Measurements from ENCODE around the gene DUSP16. TPM values are rescaled to one million over a fixed set of nuclear protein-coding genes. Genes with fewer than 3 reads are reported as not detected.

The DUSP16 gene
- total RNA-seq, 1 donor from 2014 or later, result 2.0 TPM

DNA sequence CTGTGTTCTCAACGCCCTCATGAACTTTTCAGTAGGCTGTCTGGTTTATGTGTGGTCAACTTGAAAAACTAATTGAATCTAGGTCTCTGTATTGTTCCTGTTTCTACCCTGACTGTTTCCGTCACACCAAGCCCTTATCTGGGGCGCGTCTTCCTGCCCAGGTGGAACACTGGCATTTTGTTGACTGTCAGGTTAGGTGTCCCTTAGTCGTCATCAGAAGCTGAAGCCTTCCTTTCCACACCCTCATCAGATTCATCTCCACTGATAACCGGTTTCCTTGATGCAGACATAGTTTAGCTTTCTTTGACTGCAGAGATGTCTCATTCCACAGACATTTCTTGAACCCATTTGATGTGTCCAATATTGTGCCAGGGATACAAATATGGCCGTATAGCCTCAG, 96.5 kb downstream of the DUSP16 start:
- intact Hi-C loops (cut with micrococcal nuclease), result no loop called here
- ATAC-seq (ENCODE audit: low read depth), result no peak
- DNase-seq, result no peak
- peaks cover 76% of the 10 kb centered on the region for H3K36me3 Mint-ChIP-seq (ENCODE audit: low read depth)
- no peak overlapping the region for H3K27ac Mint-ChIP-seq
- no peaks in the 10 kb centered on the region for H3K27me3 Mint-ChIP-seq
- H3K9me3 Mint-ChIP-seq, result no peaks in the 10 kb centered on the region
- TF ChIP-seq CTCF (IDR thresholded peaks at IDR 0.05), result no peak
- H3K4me1 Mint-ChIP-seq, result peaks cover 16% of the 10 kb centered on the region
- ChIA-PET CTCF (interaction anchor here (1.1 kb wide), 1 partner anchor 271 kb away, joined by 4 read pairs; no protein-coding TSS in a partner anchor), POLR2A (no interaction called here)
- no peak overlapping the region for H3K4me3 Mint-ChIP-seq

- no peak for ATAC-seq (ENCODE audit: low read depth)
- DNase-seq, result no peak
- CTCF ChIA-PET, result no interaction called here
- Mint-ChIP-seq H3K4me3 (no peak overlapping the region), H3K36me3 (ENCODE audit: low read depth) (peaks cover 69% of the 10 kb centered on the region), H3K9me3 (no peaks in the 10 kb centered on the region), H3K27me3 (no peaks in the 10 kb centered on the region), H3K4me1 (peaks cover 10% of the 10 kb centered on the region), H3K27ac (peak overlapping the region; percentile 18)
- intact Hi-C loops (cut with micrococcal nuclease), result no loop called here
- TF ChIP-seq CTCF (IDR thresholded peaks at IDR 0.05), result no peak
- POLR2A ChIA-PET, result no interaction called here
Measured at GRCh38 chr12:12465522-12465921, 97.1 kb downstream of the DUSP16 start.

GRCh38 chr12:12461923-12462315, 100.7 kb downstream of the DUSP16 start:
- no peak for TF ChIP-seq CTCF (IDR thresholded peaks at IDR 0.05)
- DNase-seq (no peak), ATAC-seq (ENCODE audit: low read depth) (no peak)
- ChIA-PET POLR2A (no interaction called here), CTCF (interaction anchor here (1.2 kb wide), 1 partner anchor 276 kb away, joined by 3 read pairs; no protein-coding TSS in a partner anchor)
- no peaks in the 10 kb centered on the region for H3K27me3 Mint-ChIP-seq
- H3K4me1 Mint-ChIP-seq, result peaks cover 5% of the 10 kb centered on the region
- H3K36me3 Mint-ChIP-seq (ENCODE audit: low read depth), result peaks cover 37% of the 10 kb centered on the region
- no peaks in the 10 kb centered on the region for H3K9me3 Mint-ChIP-seq
- intact Hi-C loops (cut with micrococcal nuclease), result no loop called here
- H3K27ac Mint-ChIP-seq, result no peak overlapping the region
- no peak overlapping the region for H3K4me3 Mint-ChIP-seq

DNA sequence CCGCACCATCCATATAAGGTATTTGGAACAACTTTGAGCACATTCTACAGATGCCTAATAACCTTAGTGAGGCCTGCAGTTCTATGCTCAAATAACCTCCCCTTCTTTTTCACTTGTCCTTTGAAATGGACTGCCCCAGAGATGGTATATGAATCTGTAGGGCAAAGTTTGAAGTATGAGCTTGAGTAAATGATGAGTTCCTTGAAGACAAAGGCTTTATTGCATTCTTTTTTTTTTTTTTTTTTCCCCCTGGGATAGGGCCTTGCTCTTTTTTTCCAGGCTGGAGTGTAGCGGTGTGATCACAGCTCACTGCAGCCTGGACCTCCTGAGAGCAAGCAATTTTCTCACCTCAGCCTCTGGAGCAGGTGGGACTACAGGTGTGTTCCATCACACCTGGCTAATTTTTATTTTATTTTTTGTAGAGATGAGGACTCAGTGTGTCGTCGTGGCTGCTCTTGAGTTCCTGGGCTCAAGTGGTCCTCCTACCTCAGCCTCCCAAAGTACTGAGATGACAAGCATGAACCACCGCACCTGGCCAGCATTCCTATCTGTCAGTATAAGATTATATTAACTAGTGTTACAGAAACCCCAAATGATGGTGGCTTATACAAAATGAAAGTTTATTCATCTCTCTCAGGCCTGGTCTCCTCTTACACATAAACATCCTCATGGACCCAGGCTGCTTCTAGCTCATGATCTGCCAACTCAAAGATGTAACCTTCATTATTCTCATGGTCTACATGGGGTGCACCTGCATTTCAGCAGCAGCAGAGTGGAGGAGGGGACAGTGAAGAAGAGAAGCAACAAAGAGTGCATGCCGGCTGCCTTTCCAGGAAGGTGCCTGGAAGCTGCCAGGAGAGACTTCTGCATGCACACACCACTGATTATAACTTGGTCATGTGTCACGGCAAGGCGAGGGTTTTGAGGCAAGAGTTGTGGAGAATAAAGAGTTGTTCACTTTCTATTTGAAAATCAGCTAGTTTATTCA, 101.4 kb downstream of the DUSP16 start:
- ChIA-PET CTCF (interaction anchor here (1.2 kb wide), 1 partner anchor 276 kb away, joined by 3 read pairs; no protein-coding TSS in a partner anchor), POLR2A (interaction anchor here (0.6 kb wide), 1 partner anchor 25 kb away, joined by 6 read pairs; no protein-coding TSS in a partner anchor)
- ATAC-seq (ENCODE audit: low read depth), result no peak
- Mint-ChIP-seq H3K4me1 (peaks cover 5% of the 10 kb centered on the region), H3K36me3 (ENCODE audit: low read depth) (peaks cover 33% of the 10 kb centered on the region), H3K27me3 (no peaks in the 10 kb centered on the region), H3K9me3 (no peaks in the 10 kb centered on the region), H3K4me3 (no peak overlapping the region), H3K27ac (no peak overlapping the region)
- intact Hi-C loops (cut with micrococcal nuclease), result no loop called here
- TF ChIP-seq CTCF (IDR thresholded peaks at IDR 0.05), result no peak
- no peak for DNase-seq

DNA sequence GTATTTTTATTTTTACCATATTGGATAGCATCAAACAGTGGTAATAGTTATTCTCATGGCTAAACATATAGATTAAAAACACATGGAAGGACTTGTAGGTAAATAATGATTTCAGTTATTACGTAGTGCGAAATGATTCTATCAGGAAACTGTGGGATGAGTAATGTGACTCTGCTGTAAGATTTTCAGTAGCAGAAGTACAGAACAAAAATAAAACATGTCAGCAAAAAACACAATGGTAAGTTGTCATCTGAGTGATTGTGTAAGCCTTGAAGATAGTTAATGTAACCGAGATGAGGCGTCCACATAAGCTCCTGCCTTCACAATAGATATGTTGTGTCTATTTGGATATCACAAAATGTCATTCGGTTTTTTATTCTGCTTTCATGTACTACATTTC, 106.0 kb downstream of the DUSP16 start:
- no peak for TF ChIP-seq CTCF (IDR thresholded peaks at IDR 0.05)
- no peaks in the 10 kb centered on the region for H3K27me3 Mint-ChIP-seq
- no peaks in the 10 kb centered on the region for H3K4me1 Mint-ChIP-seq
- CTCF ChIA-PET, result no interaction called here
- intact Hi-C loops (cut with micrococcal nuclease), result no loop called here
- POLR2A ChIA-PET, result no interaction called here
- no peak for DNase-seq
- H3K9me3 Mint-ChIP-seq, result no peaks in the 10 kb centered on the region
- peaks cover 7% of the 10 kb centered on the region for H3K36me3 Mint-ChIP-seq (ENCODE audit: low read depth)
- no peak overlapping the region for H3K27ac Mint-ChIP-seq
- no peak overlapping the region for H3K4me3 Mint-ChIP-seq
- no peak for ATAC-seq (ENCODE audit: low read depth)
